ENCODE results near the gene LEMD3.

Gene LEMD3

GRCh38 chr12:65200007-65200665 lies 30.8 kb downstream of the LEMD3 start:
- Histone ChIP-seq H3K36me3 (replicated peaks) (no peaks in the 10 kb centered on the region), H3K4me3 (ENCODE audit: low read depth, low read length) (no peak overlapping the region), H3K27me3 (replicated peaks) (no peaks in the 10 kb centered on the region), H3K27ac (no peak overlapping the region)
- TF ChIP-seq CTCF (IDR thresholded peaks at IDR 0.05; ENCODE audit: low read depth, low read length, missing control alignments) = no peak
- DNase-seq = peak; percentile 46
- in situ Hi-C loops (cut with HindIII; ENCODE audit: low pct_ligation_motif_present, low sequenced_read_pairs) = no loop called here

GRCh38 chr12:65203376-65203775 lies 34.0 kb downstream of the LEMD3 start:
- Histone ChIP-seq H3K27ac (no peak overlapping the region), H3K36me3 (replicated peaks) (no peaks in the 10 kb centered on the region), H3K27me3 (replicated peaks) (no peaks in the 10 kb centered on the region), H3K4me3 (ENCODE audit: low read depth, low read length) (no peak overlapping the region)
- in situ Hi-C loops (cut with HindIII; ENCODE audit: low pct_ligation_motif_present, low sequenced_read_pairs) = no loop called here
- DNase-seq = no peak
- TF ChIP-seq CTCF (IDR thresholded peaks at IDR 0.05; ENCODE audit: low read depth, low read length, missing control alignments) = no peak

- no peak for DNase-seq
- in situ Hi-C loops (cut with HindIII; ENCODE audit: low pct_ligation_motif_present, low sequenced_read_pairs) = no loop called here
- Histone ChIP-seq H3K36me3 (replicated peaks) (no peaks in the 10 kb centered on the region), H3K27ac (no peak overlapping the region), H3K27me3 (replicated peaks) (no peaks in the 10 kb centered on the region), H3K4me3 (ENCODE audit: low read depth, low read length) (no peak overlapping the region)
- no peak for TF ChIP-seq CTCF (IDR thresholded peaks at IDR 0.05; ENCODE audit: low read depth, low read length, missing control alignments)
Measured at GRCh38 chr12:65204886-65205525, 35.6 kb downstream of the LEMD3 start.

- TF ChIP-seq CTCF (IDR thresholded peaks at IDR 0.05; ENCODE audit: low read depth, low read length, missing control alignments) = no peak
- Histone ChIP-seq H3K27me3 (replicated peaks) (no peaks in the 10 kb centered on the region), H3K27ac (no peak overlapping the region), H3K36me3 (replicated peaks) (no peaks in the 10 kb centered on the region), H3K4me3 (ENCODE audit: low read depth, low read length) (no peak overlapping the region)
- in situ Hi-C loops (cut with HindIII; ENCODE audit: low pct_ligation_motif_present, low sequenced_read_pairs) = no loop called here
- DNase-seq = no peak
Measured at GRCh38 chr12:65205886-65206285, 36.5 kb downstream of the LEMD3 start.

GRCh38 chr12:65208125-65208524 lies 38.7 kb downstream of the LEMD3 start:
- no peak overlapping the region for H3K4me3 ChIP-seq (ENCODE audit: low read depth, low read length)
- H3K36me3 ChIP-seq (replicated peaks) = no peaks in the 10 kb centered on the region
- no peak overlapping the region for H3K27ac ChIP-seq
- no peak for TF ChIP-seq CTCF (IDR thresholded peaks at IDR 0.05; ENCODE audit: low read depth, low read length, missing control alignments)
- no peaks in the 10 kb centered on the region for H3K27me3 ChIP-seq (replicated peaks)
- in situ Hi-C loops (cut with HindIII; ENCODE audit: low pct_ligation_motif_present, low sequenced_read_pairs) = no loop called here
- DNase-seq = no peak

Measured in brain microvascular endothelial cell (primary cell).